HG02642 (cell line): ENCODE measurements around the gene RAMP3.
"Not testable (repeated sequence)": the region's sequence is repeated elsewhere in the genome, so short reads cannot be mapped to it uniquely, and the experiment has no call there.

Source experiments
- ATAC-seq: cut with Tn5 transposase; IDR thresholded peaks from one replicate; pipeline ENCODE4 v1.9.1; 2021; ENCODE audit warnings: mild to moderate bottlenecking; ENCODE audit not compliant: unreplicated experiment, poor library complexity

Gene RAMP3

DNA sequence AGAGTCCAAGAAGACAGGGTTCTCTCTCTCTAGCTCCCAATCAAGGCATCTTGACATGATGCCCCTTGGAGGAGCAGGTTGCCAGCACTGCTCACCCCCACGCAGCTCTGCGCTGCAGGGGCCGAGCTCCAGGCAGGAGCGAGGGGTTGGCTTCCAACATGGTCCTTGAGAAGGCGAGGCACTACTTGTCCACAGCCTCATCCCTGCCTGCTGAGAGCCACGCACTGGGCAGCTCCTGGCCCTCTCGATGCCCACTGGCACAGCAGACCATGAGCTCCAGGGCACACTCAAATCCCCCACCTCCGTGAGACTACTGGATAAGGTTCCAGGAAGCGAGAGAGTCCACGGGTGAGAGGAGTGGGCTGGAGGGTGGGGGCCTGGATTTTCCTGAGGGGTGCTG, 31.1 kb downstream of the RAMP3 start:
- ATAC-seq = no peak

DNA sequence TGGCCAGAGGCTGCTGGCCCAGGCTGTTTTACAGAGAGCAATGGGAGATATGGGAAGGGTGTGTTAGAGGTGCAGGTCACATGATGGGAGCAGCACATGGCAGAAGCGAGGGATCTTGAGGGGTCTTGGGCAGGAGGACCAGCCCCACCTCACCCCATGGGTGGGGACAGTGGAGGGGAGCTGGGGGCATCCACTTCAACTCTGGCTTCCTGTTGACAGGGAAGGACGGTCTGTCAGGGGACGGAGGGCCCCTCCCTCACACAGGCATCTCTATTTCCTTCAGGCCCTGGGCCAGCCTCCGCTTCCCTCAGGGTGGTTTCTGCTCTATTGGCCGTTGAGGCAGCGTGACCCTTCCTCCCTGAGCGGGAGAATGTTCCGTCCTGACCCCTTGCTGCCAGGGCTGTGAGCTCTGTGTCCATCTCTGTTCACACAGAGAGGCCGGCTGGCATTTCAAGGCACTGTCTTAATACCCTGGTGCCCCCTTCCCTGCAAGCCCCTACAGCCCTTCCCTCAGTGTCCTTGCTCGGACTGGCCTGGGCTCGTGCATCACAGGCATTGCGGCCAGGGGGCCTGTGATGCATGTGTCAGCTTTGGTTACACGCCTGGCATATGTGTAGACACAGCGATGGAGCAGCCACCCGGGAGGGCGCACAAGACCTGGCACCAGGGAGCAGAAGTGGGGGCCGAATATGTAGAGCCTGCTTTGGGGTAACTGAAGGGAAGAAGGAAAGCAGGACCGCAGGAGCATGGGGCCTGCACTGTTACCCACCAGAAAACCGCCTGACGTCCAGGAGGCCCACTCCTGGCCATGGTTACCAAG, 31.8 kb downstream of the RAMP3 start:
- no peak for ATAC-seq

DNA sequence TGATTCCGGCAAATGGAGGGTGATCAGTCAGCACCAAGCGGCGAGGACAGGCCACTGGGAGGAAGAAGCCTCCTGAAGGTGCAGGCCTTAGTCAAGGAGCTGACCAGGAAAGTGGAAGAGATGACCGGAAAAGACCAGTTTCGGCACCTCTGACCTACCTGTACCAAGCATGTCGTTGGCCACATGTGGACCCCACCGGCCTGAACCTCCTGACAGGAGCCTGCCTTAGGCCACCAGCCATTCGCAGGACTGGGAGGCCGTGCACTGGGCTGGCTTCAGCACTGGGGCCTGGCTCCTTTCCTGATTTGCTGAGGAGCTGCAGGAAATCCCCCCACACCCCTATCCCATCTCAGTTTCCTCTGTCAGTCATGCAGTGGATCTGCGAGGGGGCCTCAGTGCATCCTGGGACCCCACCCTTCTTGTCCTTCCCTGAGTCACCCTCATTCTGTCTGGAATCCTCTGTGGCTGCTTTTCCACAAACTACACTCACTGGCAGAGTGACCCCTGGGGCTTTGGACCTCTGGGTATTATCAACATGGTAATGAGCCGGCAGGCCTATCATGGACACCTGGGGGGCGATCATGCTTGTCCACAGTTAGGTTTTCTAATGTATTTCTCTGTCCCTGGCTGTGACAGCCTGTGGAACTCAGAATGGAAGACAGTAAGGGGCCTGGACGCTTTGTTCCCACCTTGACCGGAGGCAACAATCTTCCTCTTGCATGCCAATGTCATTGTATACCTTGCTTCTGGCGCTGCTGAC, 33.0 kb downstream of the RAMP3 start:
- no peak for ATAC-seq

DNA sequence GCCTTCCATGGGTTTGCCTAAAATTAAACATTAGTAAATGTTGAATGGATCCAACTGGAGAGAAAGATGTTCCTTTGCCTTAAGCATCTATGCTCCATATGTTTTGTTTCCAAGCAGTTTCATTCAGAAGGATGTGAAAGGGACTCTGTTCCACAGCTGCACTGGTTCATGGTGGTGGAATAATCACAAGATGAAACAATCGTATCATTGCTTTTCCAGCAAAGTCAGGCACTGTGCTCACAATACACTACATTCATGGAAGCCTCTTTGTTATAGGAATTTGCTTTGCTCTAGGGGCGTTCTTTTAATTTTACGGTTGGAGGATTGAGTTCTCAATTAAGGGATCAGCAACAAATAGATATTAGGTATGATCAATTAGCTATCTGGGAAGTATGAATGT, 33.8 kb downstream of the RAMP3 start:
- ATAC-seq = no peak

DNA sequence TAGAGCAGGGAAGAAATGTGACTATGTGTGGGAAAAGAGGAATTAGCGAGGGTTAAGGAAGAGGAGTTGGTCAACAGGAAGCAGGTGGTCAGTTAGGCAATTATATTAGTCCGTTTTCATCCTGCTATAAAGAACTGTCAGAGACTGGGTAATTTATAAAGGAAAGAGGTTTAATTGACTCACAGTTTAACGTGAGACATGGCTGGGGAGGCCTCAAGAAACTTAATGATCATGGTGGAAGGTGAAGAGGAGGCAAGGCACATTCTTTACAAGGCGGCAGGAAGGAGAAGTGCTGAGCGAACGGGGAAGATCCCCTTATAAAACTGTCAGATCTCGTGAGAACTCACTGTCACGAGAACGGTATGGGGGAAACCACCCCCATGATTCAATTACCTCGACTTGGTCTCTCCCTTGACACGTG, 35.0 kb downstream of the RAMP3 start:
- no peak for ATAC-seq

DNA sequence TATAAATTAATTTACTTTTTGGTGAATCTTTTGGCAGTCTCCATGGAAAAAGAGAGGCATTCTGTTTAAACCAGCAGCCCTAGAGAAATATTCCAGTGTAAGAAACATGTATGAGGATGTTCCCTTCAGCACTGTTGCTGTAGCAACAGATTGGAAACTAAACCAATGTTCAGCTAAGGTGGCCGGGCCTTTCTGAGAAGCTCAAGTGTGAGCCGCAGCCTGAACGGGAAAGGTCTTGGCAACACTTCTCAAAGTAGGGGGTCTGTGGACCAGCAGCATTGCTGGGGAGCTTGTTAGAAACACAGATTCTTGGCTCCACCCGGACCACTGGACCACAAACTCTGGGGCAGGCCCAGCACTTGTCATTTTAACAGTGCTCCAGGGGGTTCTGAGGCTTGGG, 36.2 kb downstream of the RAMP3 start:
- no peak for ATAC-seq

DNA sequence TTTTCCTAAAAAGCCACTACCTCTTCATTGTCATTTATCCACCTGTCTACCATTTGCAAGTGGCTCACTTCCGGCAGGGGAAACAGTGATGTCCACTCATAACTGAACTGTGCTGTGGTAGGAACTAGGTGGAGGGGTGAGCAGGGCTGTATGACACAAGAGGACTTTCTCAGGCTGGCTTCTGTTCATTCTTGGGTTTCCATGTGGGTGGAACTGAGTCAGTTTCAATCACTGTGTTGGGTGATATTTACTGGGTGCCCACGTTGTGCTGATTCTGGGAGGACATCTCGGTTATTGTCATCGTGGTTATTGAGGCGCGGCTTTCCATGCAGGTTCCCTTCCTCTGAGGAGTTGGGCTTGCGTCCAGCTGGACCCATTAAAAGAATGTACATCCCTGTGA, 38.8 kb downstream of the RAMP3 start:
- peak; percentile 85 for ATAC-seq

DNA sequence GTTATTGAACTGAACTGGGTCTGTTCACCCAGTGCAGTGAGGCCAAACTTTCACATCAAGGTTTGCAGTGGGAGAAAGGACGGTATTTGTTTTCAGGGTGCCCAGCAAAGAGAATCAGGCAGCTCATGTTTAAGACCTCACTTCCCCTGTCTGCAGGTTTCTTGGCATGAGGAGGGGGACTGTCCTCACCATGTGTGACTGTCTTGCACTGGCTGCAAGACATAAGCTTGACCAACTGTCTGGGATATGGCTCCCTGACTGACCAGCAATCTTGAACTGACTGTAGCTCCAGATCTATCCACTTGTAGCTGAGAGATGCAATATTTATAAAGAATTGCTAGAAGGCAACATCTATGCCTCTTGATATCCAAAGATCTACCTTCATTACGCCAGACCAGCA, 39.9 kb downstream of the RAMP3 start:
- ATAC-seq = no peak

DNA sequence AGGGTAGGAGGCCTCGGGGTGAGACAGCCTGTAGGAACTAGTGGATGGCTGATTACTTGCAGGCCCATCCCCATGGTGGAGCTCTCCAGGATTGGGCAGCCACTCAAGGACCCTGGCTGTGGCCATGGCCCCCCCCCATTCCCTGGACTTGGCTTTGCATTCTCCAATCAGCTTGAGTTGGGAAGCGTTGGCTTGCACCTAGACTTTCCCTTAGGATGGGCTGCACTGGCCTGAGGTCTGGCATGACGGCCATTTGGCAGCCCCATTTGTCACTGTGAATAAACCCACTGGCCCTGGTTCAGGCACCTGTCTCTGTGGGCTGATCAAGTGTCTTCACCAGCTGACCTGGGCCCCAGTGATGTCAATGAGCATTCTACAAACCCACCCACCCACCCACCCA, 41.4 kb downstream of the RAMP3 start:
- no peak for ATAC-seq

DNA sequence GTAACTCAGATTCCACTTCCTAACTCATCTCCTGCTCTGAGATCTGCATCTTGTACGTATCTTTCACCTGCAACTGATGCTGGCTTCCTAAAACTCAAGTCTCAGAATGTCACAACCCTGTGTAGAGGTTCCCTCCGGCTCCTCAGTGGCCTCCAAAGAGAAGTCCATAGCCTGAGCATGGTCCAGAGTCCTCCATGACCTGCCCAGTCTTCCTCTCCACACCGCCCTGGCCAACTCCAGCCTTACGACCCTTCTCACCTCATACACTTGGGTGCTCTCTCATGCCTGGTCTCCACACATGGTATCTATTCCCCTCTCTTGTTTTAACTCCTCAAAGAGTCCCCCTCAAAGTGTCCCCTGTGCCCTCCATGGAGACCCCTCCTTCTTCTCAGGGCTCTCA, 41.9 kb downstream of the RAMP3 start:
- no peak for ATAC-seq

DNA sequence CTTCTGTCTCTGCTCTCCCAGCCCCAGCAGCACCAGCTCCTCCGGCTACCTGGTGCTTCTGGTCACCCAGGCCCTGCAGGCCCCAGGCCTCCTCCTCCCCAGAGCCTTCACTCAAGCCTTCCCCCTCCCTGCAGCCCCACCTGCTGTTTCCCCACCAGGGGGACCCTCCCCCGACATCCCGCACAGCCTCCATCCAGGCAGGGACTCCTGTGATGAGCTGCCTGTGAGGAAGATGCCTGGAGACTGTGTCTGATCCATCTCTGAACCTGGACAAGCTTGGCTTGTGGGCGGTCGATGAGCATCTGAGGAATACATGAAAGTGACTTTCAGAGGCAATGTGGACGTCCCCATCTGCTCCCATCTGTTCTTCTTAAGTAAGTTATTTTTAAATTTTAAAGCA, 45.0 kb downstream of the RAMP3 start:
- no peak for ATAC-seq

DNA sequence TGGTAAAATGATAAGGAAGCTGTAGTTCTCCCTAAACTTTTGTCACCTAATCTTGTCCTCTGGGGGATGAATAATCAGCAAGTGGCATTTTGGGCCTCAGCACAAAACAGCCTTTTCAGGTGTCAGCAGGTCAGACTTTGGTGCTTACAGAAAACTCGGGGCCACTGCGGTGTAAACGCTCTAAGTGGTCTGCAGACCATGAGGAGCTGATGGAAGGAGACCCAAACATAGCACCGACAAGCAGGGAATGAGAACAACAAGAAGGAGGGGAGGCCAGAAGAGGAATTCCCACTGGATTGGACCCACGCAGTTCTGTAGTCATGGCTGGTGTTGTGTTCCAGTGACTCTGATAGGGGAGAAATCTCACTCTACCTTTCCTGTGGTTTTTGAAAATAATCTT, 45.4 kb downstream of the RAMP3 start:
- ATAC-seq = no peak

DNA sequence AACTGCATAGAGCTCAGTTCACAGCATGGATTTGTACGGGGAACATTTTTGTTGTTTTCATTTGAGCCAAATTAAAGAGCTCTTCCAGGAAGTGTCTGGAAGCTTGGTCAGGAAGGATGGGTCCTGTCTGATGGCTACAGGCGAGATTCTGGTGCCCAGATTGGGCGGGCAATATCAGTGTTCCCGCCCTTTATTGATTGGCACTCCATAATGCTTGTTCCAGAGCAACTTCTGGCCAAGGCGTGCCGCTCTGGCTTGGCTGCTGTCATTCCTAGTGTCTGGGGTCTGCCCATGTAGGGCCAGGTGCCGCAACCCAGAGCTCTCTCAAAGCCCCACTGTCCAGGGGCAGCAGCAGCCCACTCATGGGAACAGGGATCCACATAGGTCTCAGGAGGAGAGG, 45.9 kb downstream of the RAMP3 start:
- ATAC-seq = no peak

DNA sequence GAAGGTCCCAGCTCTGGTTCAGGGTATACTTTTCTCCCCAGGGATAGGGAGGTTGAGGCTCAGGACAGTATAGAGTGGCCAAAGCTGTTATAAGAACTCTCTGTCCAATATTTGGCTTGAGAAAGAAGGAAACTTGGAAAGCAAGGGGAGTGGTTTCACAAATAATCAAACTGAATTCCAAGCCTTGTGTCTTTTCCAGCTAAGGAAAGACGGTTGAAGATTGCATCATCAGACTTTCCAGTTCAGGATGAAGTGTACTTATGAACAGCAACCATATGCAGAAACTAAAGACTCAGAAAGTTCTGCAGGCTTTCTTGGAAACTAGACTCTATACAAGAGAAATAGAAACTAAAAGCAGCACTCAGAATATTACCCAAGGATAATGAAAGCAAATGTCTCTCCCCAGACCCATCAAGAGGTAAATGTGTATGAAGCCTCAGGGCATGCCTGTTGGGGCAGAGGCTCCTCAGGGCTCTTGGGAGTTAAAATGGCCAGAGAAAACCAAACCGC, 46.4 kb downstream of the RAMP3 start:
- peak; percentile 86 for ATAC-seq

DNA sequence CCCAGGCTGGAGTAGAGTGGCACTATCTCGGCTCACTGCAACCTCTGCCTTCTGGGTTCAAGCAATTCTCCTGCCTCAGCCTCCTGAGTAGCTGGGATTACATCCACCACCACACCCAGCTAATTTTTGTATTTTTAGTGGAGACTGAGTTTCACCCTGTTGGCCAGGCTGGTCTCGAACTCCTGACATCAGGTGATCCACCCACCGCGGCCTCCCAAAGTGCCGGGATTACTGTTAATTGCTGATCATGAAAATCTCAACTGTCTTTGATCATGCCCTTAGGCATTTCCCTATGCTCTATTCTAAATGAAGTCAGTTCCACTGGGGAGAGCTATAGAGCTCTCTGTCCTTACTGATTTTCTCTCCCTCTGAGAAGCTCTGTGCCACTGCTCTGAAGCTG, 48.7 kb downstream of the RAMP3 start:
- not testable (repeated sequence) for ATAC-seq

DNA sequence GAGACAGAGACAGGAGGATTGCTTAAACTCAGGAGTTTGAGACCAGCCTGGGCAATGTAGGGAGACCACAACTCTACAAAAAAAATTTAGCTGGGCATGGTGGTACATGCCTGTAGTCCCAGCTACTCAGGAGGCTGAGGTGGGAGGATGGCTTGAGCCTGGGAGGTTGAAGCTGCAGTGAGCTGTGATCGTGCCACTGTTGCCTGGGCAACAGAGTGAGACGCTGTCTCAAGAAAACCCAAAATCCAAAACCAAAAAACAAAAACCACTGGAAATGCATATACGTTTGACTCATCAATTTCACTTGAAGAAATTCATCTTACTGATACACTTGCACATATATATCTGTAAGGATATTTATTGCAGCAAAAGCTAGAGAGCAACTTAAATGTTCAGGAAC, 52.3 kb downstream of the RAMP3 start:
- ATAC-seq = not testable (repeated sequence)

DNA sequence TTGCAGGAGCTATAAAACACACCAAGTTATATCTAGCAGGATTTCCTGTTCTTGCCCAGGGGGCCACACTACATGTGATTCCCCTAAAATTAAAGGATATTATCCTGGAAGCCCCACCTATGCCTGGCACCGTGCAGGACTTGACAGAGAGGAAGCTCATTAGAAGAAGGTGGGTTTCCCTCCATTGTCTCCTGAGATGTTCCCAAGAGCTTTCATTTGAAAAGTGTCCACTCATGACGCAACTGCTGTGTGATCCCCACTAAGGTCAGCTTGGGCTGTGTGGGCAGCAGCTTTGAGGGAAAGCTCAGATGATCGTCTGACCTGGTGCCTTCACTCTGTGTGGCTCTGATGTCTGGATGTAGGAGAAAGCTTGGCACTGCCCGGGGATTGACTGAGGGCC, 53.5 kb downstream of the RAMP3 start:
- no peak for ATAC-seq

DNA sequence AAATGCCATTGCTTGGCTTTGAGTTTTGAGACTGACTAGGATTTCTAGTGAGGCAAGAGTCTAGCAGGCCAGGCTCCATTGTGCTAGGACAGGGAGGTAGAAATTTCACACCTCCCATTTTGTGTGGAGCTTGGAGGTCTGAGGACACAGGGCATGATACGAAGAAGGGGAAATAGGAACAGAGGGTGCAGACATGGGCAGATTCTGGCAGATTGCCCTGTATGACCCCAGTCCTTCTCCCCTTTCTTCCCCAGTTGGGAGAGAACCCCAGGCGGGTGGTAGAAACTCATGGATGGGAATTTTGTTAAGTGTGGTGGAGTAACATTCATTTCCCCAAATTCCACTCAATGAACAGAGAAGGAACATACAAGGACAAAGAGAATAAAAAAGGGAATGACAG, 54.4 kb downstream of the RAMP3 start:
- no peak for ATAC-seq

DNA sequence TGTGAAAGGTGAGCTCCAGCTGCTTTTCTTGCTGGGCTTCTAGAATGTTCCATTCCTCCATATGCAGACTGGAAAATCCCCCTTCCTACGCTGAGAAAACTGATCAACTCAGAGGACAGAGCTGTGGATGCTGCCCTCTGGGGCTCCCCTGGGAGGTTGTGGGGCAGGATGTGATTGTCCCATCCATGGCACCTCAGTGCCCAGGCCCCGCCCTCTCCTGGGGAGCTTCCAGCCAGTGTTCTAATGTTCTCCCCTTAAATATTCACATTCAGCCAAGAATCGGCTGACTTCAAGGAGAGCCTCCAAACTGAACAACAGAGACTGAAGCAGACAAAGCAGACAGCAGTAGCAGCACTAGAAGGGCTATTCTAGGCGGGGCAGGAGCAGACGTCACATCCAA, 55.0 kb downstream of the RAMP3 start:
- no peak for ATAC-seq

DNA sequence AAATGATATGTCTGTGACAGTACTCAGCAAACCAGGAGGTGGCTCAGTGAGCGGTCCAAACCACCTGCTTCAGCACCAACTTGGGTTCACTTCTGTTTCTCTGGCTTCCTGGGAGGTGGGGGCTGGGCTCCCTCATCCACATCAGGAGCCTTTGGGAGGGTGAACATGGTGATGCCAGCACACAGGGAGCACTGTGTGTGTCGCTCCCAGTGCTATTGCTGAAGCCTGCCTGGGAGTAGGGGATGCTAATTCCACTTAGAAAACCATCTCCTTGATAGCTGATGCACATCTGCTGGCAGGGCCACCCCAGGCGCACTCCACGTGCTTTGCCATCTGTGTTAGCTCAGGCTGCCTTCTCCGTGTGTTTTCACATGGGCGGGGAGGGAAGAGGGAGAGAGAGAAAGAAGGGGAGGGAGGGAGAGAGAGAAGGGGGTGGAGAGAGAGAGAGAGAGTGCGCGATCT, 58.0 kb downstream of the RAMP3 start:
- no peak for ATAC-seq

DNA sequence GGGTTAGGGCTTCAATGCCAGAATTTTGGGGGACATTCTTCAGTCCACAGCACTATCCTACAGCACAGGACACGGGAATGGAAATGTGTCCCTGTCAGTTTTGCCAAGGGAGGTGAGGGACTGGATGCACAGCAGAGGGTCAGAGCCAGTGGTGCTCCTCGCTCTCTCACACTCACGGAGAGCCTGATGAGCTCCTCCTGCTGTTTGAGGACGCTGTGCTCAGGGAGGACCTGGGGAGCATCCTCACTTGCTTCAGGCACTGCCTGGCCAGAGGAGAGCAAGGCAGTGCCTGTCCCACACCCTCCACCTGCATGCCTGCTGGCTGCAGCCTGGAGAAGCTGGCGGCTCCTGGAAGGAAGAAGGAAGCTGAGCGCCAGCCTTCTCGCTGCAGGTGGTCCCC, 58.6 kb downstream of the RAMP3 start:
- no peak for ATAC-seq
